Right lobe of liver (tissue), 6 donors: ENCODE results near the gene PLN. TPM values are rescaled to one million over a fixed set of nuclear protein-coding genes. Genes with fewer than 3 reads are reported as not detected.

ENCODE experiments used
- ATAC-seq, 4 donors: fragments of 200-7000 bp; cut with Tn5 transposase; one replicate each; pipeline ENCODE4 v1.9.1; 2020; ENCODE audit warnings: mild to moderate bottlenecking in 4 of 4, moderate library complexity in 4 of 4
- DNase-seq, 3 donors: peaks; one replicate each; pipeline ENCODE4 v3.0.0-alpha.2; 2020
- H3K27ac ChIP-seq, 3 donors: fragments of 200-600 bp; one replicate each; pipeline ENCODE4 v1.8.0; 2022
- H3K27me3 ChIP-seq, 2 donors: fragments of 200-600 bp; one replicate each; pipeline ENCODE4 v1.8.0; 2022
- H3K36me3 ChIP-seq, 4 donors: fragments of 200-600 bp; sonication (generic) in 1 of 4; one replicate each; pipeline versions ENCODE4 v1.5.1 to v1.8.0; 2017 to 2022; ENCODE audit warnings: control low read depth in 1 of 4
- H3K4me1 ChIP-seq, 4 donors: fragments of 200-600 bp; sonication (generic) in 1 of 4; one replicate each; pipeline versions ENCODE4 v1.5.1 to v1.8.0; 2017 to 2022; ENCODE audit warnings: control low read depth in 1 of 4
- H3K4me3 ChIP-seq, 3 donors: fragments of 200-600 bp; one replicate each; pipeline ENCODE4 v1.8.0; 2022
- H3K9me3 ChIP-seq, 4 donors: fragments of 200-600 bp; sonication (generic) in 1 of 4; one replicate each; pipeline versions ENCODE4 v1.5.1 to v1.8.0; 2017 to 2022; ENCODE audit warnings: control low read depth in 1 of 4
- CTCF ChIP-seq, 4 donors: fragments of 200-600 bp in 3 of 4; fragments of 450-650 bp in 1 of 4; IDR thresholded peaks; one replicate each; pipeline versions ENCODE4 v1.5.1 to v1.8.0; 2016 to 2022; ENCODE audit warnings: antibody characterized with exemption in 4 of 4, mild to moderate bottlenecking in 2 of 4
- POLR2A ChIP-seq: fragments of 450-650 bp; IDR thresholded peaks from one replicate; pipeline ENCODE4 v1.6.1; 2017; ENCODE audit warnings: antibody characterized with exemption, mild to moderate bottlenecking
- WGBS: methylation state at CpG from one replicate; pipeline ENCODE4 v1.1.6; 2018; ENCODE audit warnings: low coverage, low lambda C conversion rate; ENCODE audit not compliant: insufficient coverage; ENCODE audit errors: missing lambda C conversion rate; 5-methylcytosine and 5-hydroxymethylcytosine counted together
- intact Hi-C, 2 donors: fragments of 100-400 bp; cut with DNase I; formaldehyde crosslinking; loops; one replicate each; pipeline versions ENCODE4 v1.11.2 to v1.14.1; 2022
- total RNA-seq, 6 experiments: library from RNA; depleted of rRNA in 2 of 6; stranded (reverse); fragments of >200 nt in 2 of 6; fragmentation: NEBNext Ultra II Directional in 3 of 6; extraction: Animal tissue kit (Norgen Biotek cat#: 25700) in 3 of 6; gene quantifications; one replicate each; pipeline versions ENCODE4 v1.1.0 to v1.2.4, GENCODE V29; 2016 to 2023
- donor health status: DM: no; HTN: yes; CAD: no.
- donor health status: DM: no; HTN: no; CAD: no.
- donor health status: DM: no; HTN: no; CAD: no.
- donor health status: DM: no; HTN: yes; CAD: no.
- donor health status: DM: no; HTN: yes; CAD: no.

The PLN gene
- total RNA-seq, 6 experiments from 2014 or later: 0.12 to 0.25 (median 0.20) TPM; not detected in 2

- DNase-seq (no peak), ATAC-seq (no peak)
- Histone ChIP-seq H3K27me3 (no peaks in the 10 kb centered on the region), H3K4me3 (no peak overlapping the region), H3K27ac (no peak overlapping the region), H3K36me3 (no peaks in the 10 kb centered on the region), H3K9me3 (peaks cover 0 to 12% (median 0%) of the 10 kb centered on the region in 4 donors), H3K4me1 (peaks cover 0 to 4% (median 0%) of the 10 kb centered on the region in 4 donors)
- TF ChIP-seq CTCF (IDR thresholded peaks at IDR 0.05) (no peak), POLR2A (no peak)
- intact Hi-C loops: no loop called here
- 100% methylated on average over 8 of the region's 12 CpGs for WGBS
Observed at GRCh38 chr6:118578617-118579016, 30.5 kb downstream of the PLN start.

- H3K4me1 ChIP-seq: peaks cover 0 to 4% (median 0%) of the 10 kb centered on the region in 4 donors
- WGBS: 100% methylated on average over 2 of the region's 2 CpGs
- TF ChIP-seq CTCF (IDR thresholded peaks at IDR 0.05): no peak
- ATAC-seq (no peak), DNase-seq (no peak)
- H3K27me3 ChIP-seq: no peaks in the 10 kb centered on the region
- H3K27ac ChIP-seq: no peak overlapping the region
- no peaks in the 10 kb centered on the region for H3K36me3 ChIP-seq
- no peak overlapping the region for H3K4me3 ChIP-seq
- peaks cover 0 to 1% (median 0%) of the 10 kb centered on the region in 4 donors for H3K9me3 ChIP-seq
- intact Hi-C loops: no loop called here
Observed at GRCh38 chr6:118579786-118580185, 31.7 kb downstream of the PLN start.

GRCh38 chr6:118580585-118581419 is 32.7 kb downstream of the PLN start:
- peak; percentile 74 to 80 (median 78) for TF ChIP-seq CTCF (IDR thresholded peaks at IDR 0.05)
- TF ChIP-seq POLR2A: no peak
- Histone ChIP-seq H3K27me3 (no peaks in the 10 kb centered on the region), H3K36me3 (no peaks in the 10 kb centered on the region), H3K4me3 (no peak overlapping the region), H3K9me3 (no peaks in the 10 kb centered on the region), H3K4me1 (peaks cover 0 to 4% (median 0%) of the 10 kb centered on the region in 4 donors), H3K27ac (no peak overlapping the region)
- intact Hi-C loops: no loop called here
- 31% methylated on average over 7 of the region's 10 CpGs for WGBS
- DNase-seq: peak in 2 of 3 donors; percentile 42 to 50
- ATAC-seq: peak; percentile 93 to 95 (median 94)

- Histone ChIP-seq H3K4me1 (peaks cover 0 to 4% (median 0%) of the 10 kb centered on the region in 4 donors), H3K4me3 (no peak overlapping the region), H3K27me3 (no peaks in the 10 kb centered on the region), H3K36me3 (no peaks in the 10 kb centered on the region), H3K9me3 (no peaks in the 10 kb centered on the region), H3K27ac (no peak overlapping the region)
- TF ChIP-seq CTCF (IDR thresholded peaks at IDR 0.05): no peak
- no peak for TF ChIP-seq POLR2A
- peak; percentile 18 to 53 (median 30) for ATAC-seq
- WGBS: 64% methylated on average over 4 of the region's 5 CpGs
- intact Hi-C loops: no loop called here
- DNase-seq: no peak
Observed at GRCh38 chr6:118581489-118581959, 33.4 kb downstream of the PLN start.
